HG03460 (cell line): Measurements from ENCODE around the gene POLR3C.
"Not testable (repeated sequence)": the region's sequence is repeated elsewhere in the genome, so short reads cannot be mapped to it uniquely, and the experiment has no call there.

ENCODE experiments used
- ATAC-seq: cut with Tn5 transposase; IDR thresholded peaks from one replicate; pipeline ENCODE4 v1.9.1; 2021; ENCODE audit not compliant: unreplicated experiment

POLR3C gene, protein sequence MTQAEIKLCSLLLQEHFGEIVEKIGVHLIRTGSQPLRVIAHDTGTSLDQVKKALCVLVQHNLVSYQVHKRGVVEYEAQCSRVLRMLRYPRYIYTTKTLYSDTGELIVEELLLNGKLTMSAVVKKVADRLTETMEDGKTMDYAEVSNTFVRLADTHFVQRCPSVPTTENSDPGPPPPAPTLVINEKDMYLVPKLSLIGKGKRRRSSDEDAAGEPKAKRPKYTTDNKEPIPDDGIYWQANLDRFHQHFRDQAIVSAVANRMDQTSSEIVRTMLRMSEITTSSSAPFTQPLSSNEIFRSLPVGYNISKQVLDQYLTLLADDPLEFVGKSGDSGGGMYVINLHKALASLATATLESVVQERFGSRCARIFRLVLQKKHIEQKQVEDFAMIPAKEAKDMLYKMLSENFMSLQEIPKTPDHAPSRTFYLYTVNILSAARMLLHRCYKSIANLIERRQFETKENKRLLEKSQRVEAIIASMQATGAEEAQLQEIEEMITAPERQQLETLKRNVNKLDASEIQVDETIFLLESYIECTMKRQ

DNA sequence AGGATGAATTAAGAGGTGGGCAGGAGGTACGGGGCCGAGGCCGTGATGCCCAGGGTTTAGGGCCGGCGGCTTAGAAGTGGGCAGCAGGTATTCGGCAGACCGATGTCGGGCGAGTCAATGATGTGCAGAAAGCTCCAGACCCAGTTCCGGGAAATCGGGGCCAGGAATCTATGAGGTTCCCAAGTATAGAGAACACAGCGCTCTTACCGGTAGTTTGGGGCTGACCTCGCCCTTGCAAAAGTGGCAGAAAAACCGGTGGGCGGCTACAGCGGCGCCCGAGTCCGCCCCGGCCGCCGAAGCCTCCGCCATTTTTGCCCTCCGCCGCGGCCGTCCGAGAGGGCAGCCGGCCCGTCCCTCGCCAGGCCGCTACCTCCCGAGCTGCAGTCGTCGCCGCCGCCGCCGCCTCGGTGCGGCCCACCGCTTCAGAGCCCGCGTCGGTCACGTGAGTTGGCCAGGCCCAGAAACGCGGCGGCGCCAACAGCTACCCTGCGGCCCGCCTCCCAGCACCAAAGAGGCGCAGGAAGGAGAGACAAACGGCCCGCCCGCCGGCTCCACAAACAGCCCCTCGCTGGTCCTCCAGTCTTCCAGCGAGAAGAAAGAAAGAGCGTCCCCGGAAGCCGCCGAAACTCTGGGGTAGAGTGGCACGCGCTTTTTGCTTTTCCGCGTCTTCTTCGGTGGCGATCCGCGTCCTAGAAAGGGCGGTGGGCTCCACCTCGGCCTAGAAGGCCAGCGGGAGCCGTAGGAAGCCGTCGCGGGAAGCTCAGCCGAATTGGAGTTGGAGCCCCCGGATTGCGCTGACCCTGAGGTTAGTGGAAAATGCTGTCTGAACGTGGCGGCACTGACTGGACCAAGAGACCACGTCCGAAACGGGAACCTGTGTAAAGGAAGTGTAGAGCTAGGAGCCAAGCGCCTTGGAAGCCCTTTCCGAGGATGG, at the start of gene POLR3C, which contains the start of gene RNF115:
POLR3C (plus strand) TSS at position 636 of the 934 bp plus-strand sequence. CDS start 1,577 bp downstream, outside the sequence.
RNF115 (minus strand) TSS at position 531 of the 934 bp plus-strand sequence; CDS start at position 309, 222 bp downstream.
- peak; percentile 80 for ATAC-seq

DNA sequence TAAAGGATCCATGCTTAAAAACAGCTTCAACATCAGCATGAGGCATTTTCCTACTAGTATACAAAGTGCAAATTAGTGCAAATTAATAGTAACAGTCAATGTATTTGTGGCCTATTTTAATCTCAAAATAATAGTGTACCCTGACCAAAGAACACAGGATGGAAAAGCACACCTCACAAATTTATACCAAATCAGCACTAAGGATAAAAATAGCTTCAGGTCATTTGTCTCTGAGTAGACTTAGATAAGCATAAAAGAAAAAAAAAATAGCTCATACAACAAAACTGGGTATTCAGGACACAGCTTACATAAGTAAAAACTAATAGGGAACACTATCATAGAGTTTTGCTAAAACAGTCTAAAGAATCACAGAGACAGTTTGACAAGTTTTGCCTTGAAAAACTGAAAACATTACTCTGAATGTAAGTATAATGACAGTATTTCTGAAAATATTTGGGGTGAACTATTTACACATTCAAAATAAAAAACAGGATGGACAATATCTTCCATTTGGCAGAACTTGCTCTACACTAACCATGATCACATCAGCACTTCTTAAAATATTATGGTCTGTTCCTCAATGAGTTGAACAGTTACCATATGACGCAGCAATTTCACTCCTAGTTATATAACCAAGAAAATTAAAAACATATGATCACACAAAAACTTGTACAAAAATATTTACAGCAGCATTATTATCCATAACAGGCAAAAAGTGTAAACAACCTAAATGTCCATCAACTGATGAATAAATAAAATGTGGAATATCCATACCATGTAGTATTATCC, 46.4 kb upstream of the POLR3C start:
- ATAC-seq = no peak

GRCh38 chr1:145778146-145778540, 45.9 kb upstream of the POLR3C start:
- ATAC-seq = no peak

DNA sequence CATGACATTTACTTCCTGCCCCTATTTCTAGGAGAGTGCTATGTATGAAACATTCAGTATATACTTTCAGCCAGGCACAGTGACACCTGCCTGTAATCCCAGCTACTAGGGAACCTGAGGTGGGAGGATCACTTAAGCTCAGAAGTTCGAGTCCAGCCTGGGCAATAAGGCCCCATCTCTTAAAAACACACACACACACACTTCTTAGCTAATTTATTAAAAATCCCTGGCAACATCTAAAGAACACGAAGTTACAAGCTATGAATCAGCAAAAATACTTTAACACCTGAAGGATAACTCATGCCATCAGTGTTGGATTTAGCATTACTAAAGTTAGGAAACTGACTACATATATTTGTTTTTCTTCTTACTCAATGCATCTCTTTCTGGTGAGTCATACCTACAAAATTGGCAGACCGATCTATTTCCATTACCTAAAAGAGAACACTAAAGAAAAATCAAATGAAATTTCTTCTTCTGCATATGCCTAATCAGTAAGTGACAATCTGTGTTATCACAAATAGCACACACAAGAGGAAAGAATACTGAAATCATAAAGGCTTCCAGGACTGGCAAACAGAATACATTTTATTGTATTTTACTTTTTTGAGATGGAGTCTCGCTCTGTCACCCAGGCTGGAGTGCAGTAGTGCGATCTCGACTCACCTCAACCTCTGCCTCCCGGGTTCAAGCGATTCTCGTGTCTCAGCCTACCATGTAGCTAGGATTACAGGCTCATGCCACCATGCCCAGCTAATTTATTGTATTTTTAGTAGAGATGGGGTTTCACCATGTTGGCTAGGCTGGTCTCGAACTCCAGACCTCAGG, 41.5 kb upstream of the POLR3C start:
- no peak for ATAC-seq

GRCh38 chr1:145784409-145784808, 39.6 kb upstream of the POLR3C start:
- ATAC-seq = no peak

GRCh38 chr1:145785547-145785946, 38.5 kb upstream of the POLR3C start:
- no peak for ATAC-seq

- no peak for ATAC-seq
Measured at GRCh38 chr1:145786271-145786670, 37.7 kb upstream of the POLR3C start.

- no peak for ATAC-seq
Measured at GRCh38 chr1:145788580-145788979, 35.4 kb upstream of the POLR3C start.

GRCh38 chr1:145791860-145792259, 32.1 kb upstream of the POLR3C start:
- ATAC-seq = not testable (repeated sequence)

GRCh38 chr1:145792484-145792883, 31.5 kb upstream of the POLR3C start:
- ATAC-seq = no peak

DNA sequence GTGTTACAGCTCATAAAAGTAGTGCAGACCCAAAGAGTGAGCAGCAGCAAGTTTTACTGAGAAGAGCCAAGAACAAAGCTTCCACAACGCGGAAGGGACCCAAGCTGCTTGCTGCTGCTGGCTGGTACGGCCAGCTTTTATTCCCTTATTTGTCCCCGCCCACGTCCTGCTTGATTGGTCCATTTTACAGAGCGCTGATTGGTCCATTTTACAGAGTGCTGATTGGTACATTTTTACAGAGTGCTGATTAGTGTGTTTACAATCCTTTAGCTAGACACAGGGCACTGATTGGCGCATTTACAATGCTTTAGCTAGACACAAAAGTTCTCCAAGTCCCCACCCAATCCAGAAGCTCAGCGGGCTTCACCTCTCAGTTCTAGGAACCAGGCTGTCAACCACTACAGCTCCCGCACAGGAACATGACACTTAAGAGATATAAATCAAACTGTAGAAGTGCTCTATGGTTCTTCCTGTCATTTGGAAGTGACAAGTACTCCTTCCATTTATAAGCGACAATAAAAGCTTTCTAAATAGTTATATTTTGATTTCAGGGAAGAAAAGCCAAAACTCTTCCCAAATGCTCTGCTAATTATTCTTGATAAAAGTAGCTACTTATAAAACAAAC, 28.6 kb upstream of the POLR3C start:
- ATAC-seq = no peak

DNA sequence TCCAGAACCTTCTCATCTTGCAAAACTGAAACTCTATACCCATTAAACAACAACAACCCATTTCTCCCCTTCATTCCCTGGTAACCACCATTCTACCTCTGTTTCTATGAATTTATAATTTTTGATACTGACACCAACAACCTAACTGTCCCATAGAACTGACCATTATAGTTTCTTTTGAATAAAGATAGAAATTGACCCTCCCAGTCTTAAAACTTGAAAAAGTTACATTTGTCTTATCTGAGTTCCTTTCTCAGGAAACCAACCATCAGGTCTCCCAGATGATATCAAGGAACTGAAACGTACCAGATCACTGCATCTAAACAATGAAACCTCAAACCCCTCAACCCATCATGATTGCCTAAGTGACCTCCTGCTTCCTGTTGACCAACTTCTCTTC, 27.2 kb upstream of the POLR3C start:
- ATAC-seq = no peak

GRCh38 chr1:145799806-145800205, 24.2 kb upstream of the POLR3C start:
- no peak for ATAC-seq

DNA sequence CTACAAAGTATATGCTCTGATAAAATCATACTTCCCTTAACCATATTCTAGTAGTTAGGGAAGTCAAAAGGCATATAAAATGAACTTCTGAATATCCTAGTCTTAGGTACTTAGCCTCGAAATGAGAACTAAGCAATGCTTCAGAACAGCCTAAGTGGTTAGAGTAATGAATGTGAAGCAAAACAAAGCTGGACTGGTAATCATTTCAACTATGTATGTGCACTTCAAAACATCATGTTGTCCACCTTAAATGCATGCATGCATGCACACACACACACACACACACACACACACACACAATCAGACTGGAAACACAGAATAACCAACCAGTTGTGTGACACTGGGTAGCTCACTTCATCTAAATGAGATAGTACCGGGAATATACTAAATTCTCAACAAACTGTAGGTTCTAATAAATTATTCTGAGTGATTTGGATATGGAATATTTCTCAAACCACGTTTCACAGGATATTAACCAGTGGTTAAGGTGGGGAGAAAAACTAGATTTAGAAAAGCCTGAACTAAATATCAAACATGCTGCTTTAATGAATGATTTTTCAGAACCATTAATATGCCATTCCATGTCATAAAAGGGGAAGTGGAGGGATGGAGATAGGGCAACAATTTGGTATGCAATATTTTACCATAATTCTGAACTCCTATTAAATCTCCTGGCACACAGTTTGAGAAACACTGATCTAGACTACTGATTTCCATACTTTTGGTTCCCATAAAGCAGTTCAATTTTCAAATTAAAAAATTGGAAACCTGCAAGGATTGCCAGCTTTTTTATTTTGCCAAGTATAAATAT, 19.6 kb upstream of the POLR3C start:
- ATAC-seq = no peak

DNA sequence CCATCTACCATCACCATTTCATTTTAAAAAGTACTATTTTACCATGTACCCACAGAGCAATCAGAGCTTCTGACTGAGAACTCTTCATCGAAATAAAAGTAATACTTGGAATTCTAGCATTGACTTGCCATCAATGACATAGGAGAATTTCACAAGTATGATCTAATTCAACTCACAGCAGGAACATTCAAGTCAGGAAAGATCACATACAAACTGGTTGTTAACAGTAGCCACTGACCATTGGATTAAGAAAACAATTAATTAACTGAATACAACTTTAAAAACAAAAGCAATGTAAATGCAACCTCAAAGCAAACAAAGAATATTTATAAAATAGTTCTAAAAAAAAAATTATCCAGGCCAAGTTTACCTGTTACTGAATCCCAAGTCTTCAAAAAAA, 18.9 kb upstream of the POLR3C start:
- ATAC-seq = no peak

DNA sequence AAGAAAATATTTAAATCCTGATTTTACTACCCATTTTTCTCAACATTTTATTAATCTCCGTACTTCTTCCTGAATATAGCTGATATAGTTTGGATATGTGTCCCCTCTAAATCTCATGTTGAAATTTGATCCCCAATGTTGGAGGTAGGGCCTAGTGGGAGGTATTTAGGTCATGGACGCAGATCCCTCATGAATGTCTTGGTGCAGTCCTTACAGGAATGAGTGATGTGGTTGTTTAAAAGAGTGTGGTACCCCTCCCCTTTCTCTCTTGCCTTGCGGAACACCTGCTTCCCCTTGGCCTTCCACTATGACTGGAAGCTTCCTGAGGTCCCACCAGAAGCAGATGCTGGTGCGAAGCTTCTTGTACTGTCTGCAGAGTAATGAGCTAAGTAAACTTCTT, 17.6 kb upstream of the POLR3C start:
- no peak for ATAC-seq

GRCh38 chr1:145806844-145807243, 17.2 kb upstream of the POLR3C start:
- ATAC-seq = no peak

DNA sequence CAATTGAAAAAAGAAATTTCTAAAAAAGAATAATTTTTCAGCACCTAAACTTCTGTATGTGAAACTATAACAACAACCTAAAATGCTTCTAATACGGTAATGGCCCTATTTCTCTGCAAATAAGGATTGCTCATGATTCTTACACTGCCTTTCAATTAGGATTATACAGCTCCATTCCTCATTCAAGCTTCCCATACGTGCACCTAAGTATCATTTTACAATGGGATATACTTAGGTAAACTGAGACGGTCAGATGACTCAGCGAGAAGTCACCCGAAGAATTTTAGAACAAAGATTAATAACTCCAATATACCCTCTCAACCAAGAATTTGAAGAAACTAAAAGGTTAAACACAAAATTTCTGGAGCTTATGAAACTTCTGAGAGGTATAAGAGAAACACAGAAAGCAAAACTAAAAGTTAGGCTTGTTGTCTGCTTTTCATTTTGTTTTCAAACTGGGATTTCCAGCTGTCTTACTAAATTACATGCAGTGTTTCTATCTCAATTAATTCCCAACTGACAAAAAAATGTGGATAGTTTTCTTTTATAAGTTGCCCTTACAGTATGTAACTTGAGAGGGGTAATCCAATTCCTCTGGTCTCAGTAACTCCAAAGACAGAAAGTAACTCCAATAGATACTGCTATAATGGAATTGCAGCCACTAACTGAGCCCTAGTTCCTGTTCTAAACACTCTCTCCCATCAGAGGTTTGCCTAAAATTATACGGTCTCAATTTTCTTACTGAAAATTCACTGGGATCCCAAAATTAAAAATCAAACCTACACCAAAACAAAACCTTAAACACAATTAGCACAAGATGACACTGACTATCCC, 10.8 kb upstream of the POLR3C start:
- not testable (repeated sequence) for ATAC-seq
